HG03378 (cell line): ENCODE data around the gene GFOD1.
"Not testable (repeated sequence)": the region's sequence is repeated elsewhere in the genome, so short reads cannot be mapped to it uniquely, and the experiment has no call there.

Source experiments
- ATAC-seq: cut with Tn5 transposase; IDR thresholded peaks from one replicate; pipeline ENCODE4 v1.9.1; 2021; ENCODE audit warnings: mild to moderate bottlenecking, moderate library complexity; ENCODE audit not compliant: unreplicated experiment

The GFOD1 gene

DNA sequence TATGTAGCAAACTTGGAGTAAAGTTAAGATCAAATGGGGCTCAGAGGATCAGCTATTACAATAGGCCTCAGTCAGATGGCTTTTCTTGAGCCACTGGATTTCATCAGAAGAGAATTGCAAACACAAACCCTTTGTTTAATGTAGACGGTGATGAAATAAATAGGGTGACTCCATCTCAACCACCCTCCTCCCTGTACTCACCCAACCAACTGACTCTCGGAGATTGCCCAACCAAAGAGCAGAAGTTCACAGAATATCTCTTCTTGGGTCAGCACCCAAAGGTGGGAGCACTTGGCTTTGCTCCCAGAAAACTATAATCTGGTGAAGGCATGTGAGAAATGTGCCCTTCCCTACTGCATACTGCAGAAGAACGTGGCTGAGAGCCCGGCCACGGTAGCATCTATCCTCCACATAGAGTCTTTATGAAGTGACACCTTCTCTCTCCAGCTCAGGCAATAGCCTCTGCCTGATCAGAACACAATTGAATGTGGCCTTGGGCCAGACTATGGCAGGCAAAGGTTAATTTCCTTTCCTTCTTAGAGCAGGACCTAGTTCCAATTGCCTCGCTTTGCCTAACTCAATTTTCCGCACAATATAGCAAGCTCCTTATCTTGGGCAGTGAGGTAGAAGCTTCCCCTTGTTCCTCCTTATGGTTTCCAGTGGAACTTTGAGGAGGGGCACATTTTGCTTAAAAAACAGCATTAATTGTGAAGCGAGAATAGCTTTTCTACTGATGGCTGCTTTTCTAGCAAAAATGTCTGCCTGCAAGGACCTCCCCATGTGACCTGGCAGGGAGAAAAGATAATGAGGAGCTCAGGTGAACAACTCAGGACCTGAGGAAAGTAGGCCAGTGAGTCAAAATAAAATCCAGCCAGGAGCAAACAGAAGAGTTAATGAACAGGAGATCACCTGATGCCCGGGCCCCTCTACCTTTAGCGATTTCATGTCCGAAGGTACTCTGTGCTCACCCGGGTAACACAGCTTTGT lies 79.4 kb downstream of the GFOD1 start:
- ATAC-seq: no peak

DNA sequence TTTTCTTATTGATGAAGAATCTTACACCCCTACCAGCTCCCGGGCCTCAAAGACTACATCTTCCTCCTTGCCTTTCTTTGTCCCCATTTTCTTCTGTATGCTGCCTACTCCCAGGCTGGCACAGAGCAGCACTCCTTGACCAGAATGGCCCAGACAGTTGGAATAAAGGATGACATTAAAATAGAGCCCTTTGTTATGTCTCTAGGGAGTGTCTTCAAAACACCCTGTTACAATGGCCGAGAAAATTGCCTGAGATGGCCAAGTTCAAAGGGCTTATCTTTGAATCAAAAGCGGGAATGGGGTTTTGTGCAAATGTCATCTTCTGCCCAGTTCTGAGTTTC lies 80.1 kb downstream of the GFOD1 start:
- no peak for ATAC-seq

DNA sequence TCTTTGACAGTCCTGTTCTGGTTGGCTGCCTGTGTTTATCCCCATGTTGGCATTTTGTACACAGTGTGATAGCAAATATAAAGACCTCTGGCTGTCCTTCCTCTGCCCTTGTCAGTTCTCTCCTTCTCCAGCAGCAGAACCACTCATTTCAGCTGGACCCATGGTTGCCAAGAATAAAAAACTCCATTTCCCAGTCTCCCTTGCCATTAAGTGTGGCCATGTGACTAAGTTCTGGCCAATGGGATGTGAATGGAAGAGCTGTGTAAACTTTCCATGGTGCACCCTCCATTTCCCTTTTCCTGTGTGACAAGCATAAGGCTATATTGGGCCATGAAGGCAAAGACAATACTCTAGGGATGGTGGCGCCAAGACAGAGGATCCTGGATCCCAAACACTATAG lies 80.6 kb downstream of the GFOD1 start:
- ATAC-seq: no peak

DNA sequence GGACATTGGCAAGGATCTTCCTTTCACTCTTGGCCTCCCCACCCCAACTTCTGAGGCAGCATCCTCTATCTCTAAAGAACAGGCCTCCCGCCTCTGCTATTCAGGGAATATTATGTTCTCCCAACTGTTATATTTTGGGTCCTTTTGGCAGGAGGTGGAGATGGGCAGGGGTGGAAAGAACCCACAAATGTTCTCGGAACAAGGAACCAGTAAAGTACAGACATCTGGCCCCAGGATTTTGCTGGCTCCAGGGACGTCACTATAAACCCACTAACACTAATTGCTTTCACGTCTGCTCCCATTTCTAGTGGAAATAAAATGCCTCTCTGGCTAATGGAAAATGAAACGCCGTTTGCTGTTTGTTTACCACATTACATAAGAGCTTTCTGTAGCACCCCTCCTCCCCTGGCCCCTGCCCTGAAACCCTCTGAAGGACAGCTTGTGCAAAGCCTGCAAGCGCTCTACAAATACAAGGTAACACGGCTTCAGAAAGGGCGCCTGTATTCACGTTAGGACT lies 81.4 kb downstream of the GFOD1 start:
- ATAC-seq: no peak

DNA sequence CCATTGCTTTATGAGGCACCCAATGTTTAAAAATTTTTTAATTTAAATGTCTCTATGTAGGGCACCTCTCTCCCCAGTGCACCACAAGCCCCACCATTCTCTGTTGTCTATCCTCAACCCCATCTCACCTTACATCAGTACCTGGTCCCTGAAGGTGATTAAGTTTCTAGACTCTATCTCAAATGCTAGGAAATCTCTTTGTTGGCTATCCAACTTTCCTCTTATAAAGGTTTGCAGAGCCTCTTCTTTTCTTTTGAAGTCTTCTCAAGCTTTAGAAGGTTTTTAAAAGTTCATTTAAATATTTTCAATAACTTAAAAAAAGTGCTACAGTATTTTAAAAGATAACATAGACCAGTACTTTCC lies 82.5 kb downstream of the GFOD1 start:
- ATAC-seq: no peak

DNA sequence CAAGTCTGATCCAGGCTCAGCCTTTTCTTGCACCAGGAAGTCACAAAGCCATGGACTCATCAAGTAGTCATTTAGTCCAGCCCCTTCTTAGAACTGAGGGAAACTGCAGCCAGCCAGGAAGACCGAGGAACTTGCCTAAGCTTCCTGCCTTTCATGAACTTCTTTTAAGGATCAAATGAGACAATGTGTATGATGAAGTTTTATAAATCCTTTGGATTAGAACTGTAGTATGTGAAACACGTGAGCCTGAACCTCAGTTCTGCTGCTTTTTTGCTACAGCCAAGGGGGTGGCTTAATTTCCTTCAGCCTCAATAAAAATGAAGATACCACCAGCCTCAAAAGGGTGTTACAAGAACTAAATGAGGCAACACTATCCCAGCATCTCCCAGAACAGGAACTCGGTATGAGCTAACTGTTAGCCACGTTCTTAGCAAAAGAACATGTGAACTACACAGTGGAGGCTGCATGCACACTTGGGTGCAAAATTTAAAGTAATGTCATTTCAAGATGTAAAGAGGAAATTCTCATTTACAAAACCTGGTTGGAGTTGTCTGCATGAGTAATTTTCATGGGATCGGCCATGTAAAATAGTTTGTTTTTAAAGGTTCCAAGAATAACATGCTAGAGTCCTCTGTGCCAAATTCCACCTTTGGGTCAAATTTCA lies 83.0 kb downstream of the GFOD1 start:
- no peak for ATAC-seq

DNA sequence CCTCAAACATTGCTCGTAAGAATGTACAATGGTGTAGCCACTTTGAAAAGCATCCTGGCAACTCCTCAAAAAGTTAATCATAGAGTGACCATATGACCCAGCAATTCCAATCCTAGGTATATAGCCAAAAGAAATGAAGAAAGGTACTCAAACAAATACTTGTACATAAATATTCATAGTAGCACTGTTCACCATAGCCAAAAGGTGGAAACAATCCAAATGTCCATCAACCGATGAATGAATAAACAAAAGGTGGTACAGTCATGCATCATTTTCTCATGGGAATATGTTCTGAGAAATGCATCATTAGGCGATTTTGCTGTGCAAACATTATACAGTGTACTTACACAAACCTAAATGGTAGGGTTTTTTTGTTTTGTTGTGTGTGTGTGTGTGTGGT lies 84.7 kb downstream of the GFOD1 start:
- ATAC-seq: no peak

DNA sequence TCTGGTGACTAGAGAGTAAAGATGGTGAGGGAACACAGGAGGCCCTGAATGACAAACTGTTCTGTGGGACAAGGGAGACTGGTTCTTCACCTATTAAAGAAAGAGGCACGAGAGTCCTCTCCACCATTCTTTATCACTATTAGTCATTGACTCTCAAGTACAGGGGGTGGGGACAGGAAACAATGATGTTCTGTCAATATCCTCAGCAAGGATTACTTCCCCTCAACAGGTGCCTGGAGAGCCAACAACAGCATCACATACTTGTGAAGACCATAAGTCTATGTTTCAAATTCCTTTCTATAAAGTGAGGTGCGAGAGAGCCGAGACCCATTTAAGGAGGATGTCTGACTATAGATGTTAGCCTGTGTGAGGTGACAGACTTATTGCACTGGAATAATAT lies 86.6 kb downstream of the GFOD1 start:
- peak; percentile 42 for ATAC-seq

DNA sequence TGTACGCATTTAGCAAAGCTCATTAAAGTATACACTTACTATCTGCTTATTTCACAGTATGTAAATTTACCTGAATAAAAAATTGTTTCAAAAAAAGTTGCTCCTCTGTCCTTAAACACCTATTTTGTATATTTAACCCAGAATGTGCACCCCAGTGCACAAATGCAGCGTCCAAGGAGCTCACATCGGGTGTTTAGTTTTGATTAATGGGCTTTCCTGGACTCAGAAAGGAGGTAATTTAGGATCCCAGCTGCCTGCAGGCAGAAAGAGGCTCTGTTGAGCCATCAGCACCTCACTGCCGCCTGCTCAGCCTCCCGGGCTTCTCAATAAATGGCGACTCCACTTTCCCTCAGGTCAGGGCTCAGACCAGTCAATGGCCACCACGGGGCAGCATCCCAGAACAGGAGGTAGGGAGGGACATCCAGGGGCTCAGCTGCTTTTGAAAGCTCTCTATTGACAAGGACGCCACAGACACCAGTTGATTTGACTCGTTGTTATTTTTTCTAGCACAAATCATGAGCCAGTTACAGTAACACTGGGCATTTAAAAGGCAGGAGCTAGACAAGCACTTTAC lies 88.9 kb downstream of the GFOD1 start:
- ATAC-seq: no peak

DNA sequence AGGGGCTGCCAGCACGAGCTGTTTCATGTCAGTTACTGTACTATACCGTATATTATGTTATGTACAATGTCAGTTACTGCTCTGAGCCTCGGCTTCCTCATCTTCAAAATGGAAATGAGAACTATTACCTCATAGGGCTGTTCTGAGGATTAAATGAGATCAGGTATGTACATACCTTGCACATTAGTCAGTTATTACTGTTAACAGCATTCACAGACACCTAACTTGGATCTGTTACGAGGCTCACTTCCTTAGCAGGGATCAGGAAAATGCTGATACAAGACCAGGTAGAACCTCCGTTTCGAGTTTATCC lies 89.4 kb downstream of the GFOD1 start:
- ATAC-seq: no peak

DNA sequence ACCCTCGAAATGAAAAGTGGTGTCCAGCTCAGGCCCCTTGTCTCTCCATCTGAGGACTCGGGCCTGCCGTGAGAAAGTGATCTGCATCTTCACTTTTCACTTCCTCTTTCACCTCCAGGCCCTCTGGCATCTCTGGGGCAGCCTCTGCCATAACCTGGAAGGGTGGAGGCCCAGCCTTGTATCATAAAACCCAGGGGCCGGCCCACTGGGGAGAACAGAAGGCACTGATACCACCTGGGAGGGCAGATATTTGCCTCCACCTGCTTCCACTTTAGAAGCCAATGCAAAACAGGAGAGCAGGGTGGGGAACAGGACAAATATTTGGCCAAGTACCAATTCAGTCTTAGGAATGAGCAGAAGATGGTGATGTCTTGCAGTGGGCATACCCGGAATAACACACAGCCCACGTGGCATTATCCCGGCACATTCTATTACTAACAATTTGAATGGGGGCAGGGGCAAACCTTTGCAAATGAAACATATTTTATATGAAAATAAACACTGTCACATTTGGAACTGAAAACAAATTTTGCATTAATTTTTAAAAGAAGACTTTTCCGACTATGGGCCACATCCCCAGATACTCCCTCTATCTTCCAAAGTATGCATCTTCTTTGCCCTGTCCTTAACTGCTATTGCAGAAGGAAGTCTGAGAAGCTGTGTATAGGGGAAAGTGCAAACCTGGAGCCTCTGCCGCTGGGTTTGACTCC lies 89.9 kb downstream of the GFOD1 start:
- ATAC-seq: peak; percentile 62

DNA sequence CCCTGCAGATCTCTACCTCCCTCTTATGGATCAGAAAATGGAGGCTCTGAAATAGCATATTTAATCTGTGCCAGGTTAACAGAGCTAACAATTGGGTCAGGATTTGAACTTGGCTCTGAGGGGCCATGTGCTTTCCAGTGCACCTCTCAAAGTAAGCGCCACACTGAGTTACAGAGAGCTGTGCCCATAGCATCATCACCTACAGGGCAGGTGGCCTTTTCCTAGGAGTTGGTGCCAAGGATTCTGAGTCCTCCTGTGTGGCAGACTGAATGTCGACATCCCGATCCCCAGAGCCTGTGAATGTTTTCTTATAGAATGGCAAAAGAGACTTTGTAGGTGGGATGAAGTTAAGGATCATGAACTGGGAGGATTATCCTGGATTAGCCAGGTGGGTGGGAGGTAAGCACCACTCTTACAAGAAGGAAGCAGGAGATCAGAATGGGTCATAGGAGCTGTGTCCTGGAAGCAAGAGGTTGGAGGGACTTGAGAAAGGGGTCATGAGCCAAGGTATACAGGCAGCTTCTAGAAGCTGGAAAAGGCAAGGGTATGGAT lies 91.1 kb downstream of the GFOD1 start:
- ATAC-seq: no peak

DNA sequence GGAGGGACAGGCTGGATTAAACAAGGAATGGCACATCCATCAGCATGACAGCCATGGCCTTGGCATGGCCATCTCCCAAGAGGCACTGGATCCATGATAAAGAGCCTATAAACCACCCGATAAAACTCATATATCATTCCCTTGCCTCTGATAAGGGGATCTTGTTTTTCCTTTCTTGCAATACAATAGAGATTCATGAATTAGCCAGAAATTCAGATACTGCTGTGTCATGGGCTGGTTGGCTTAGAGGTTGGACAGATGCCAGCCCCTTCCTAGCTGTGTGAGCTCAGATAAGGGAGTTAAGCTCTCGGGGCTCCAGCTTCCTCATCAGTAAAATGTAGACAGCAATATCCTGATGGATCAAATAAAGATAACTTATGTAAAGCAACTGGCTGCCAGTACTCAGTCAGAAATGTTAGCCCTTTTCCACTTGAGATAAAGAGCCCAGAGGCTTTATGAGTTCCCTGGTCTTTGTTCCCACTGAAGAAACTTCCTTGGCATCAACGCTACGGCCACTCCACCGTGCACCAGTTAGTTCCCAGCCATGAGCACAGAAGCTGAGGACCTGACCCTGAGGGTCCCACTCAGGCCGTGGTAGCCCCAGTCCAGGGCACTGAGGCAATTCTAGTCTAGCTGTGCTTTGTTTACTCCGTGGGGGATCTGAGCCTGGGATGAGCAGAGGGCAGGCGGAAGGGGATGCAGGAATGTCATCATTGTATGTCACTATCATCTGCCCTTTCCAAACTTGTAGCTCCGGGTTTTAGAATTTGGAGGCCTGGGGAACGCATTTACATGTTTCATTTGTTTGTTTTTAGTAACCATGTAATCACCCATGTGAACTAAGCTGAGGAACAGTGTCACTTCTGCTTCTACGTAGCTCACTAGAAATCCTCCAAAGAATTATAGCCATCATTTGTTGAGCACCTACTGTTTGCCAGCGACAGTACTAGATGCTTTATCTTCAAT lies 91.8 kb downstream of the GFOD1 start:
- no peak for ATAC-seq

DNA sequence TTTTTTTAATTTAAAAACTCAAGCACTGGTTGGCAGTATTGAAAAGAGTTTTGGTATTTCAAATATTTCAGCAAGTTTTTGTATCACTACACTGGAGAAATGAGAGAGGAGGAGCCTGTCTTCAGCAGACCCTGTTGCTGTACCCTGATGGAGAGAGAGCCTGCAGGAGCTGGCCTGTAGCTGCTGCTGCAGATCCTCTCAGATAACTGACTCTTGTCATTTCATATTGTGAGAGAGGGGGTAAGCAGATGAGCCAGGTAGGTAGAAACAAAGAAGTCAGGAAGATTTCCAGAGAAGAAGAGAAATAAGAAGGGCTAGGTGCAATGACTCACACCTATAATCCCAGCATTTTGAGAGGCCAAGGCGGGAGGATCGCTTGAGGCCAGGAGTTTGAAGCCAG lies 94.9 kb downstream of the GFOD1 start:
- no peak for ATAC-seq

DNA sequence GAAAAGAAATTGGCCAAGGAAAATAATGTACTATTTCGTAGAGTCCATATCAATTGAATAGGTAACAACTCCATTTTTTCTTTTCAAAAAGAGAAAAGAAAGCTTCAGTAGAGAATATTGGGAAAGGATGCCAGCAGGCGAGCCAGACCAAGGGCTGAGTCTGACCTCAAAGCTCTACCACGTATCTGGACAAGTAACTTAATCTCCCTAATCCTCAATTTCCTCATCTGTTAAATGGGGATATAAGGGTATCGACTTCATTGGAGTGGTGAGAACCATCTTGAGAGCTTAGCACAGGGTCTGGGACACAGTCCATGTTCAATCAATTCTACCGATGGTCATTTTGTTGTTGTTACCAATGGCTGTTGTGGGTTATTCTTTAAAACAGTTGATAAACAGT lies 95.9 kb downstream of the GFOD1 start:
- no peak for ATAC-seq

DNA sequence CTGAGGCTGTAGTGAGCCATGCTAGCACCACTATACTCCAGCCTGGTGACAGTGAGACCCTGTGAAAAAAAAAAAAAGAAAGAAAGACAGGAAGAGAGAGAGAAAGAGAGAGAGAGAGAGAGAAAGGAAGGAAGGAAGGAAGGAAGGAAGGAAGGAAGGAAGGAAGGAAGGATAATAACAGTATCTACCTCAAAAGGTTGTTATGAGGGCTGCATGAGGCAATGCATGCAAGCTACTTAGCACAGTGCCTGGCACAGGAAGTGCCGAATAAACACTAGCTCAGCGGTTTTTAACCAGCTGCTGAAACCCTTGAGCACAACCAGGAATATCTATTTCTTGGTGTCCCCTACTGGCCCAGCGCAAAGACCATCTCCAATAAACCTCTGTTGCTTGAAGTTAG lies 96.7 kb downstream of the GFOD1 start:
- no peak for ATAC-seq

DNA sequence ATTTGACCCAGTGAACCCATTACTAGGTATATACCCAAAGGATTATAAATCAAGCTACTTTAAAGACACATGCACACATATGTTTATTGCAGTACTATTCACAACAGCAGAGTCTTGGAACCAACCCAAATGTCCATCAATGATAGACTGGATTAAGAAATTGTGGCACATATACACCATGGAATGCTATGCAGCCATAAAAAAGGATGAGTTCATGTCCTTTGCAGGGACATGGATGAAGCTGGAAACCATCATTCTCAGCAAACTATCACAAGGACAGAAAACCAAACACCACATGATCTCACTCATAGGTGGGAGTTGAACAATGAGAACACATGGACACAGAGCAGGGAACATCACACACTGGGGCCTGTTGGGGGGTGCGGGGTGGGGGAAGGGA lies 98.2 kb downstream of the GFOD1 start:
- ATAC-seq: not testable (repeated sequence)

DNA sequence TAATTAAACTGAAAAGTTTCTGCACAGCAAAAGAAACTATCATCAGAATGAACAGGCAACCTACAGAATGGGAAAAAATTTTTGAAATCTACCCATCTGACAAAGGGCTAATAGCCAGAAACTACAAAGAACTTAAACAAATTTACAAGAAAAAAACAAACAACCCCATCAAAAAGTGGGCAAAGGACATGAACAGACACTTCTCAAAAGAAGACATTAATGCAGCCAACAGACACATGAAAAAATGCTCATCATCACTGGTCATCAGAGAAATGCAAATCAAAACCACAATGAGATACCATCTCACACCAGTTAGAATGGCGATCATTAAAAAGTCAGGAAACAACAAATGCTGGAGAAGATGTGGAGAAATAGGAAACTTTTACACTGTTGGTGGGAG lies 98.6 kb downstream of the GFOD1 start:
- not testable (repeated sequence) for ATAC-seq

DNA sequence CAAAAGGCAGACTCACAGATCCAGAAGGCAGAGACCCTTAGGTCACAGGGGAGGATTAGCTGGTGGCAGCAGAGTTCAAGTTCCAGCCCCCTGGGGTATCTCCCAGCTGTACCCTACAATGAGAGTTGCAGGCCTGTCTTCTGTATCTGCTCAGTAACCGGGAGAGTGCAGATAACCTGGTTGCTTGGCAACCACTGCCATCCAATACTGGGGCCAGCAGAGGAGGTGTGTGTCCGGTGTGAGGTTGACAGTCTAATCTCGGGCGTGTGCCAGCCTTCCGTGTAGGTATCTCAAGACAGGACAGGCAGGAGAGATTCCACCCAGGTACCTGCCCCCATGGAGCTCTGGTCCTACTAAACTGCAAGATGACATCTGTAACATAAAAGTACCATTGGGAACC lies 102.4 kb downstream of the GFOD1 start:
- ATAC-seq: no peak

DNA sequence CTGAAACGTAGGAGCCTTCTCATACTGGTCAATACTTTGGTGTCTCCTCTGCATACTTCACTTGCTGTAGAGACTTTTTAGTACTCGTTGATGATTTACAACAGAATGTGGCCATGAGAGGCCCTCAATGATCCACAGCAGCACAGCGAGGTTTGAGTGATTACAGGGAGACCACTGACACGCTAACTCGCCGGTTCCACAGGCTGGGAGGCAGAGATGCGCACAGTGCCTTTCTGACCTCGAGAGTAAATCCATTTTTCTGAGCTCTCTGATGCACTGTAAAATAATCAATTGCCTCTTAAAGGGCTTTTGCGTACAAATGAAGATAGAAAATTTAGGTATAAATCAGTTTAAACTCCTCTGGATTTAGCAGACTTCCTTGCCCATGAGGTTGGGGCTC lies 102.9 kb downstream of the GFOD1 start:
- no peak for ATAC-seq
